HepG2 (cell line): ENCODE data around the gene SSR2. TPM values are rescaled to one million over a fixed set of nuclear protein-coding genes. Genes with fewer than 3 reads are reported as not detected.

Experiments
- AFF4 ChIP-seq: sonication (generic); formaldehyde crosslinking; IDR thresholded peaks from 2 replicates; pipeline ENCODE4 v1.4.0; 2020; ENCODE audit warnings: missing genetic modification reagents
- ATF7 ChIP-seq, 2 experiments: fragments of 450-650 bp in 1 of 2; sonication (generic) in 1 of 2; formaldehyde crosslinking in 1 of 2; IDR thresholded peaks; 2 replicates each; pipeline versions ENCODE4 v1.4.0 to v1.6.1; 2016 to 2020; ENCODE audit warnings: antibody characterized with exemption in 1 of 2, mild to moderate bottlenecking in 1 of 2, missing genetic modification reagents in 1 of 2
- DDIT3 ChIP-seq: sonication (generic); formaldehyde crosslinking; IDR thresholded peaks from 2 replicates; pipeline ENCODE4 v1.4.0; 2020; ENCODE audit warnings: mild to moderate bottlenecking, missing genetic modification reagents
- FOXP1 ChIP-seq, 2 experiments: fragments of 450-650 bp in 1 of 2; IDR thresholded peaks; 2 replicates each; pipeline ENCODE4 v1.6.1; 2017 to 2018; ENCODE audit warnings: antibody characterized with exemption in 1 of 2
- GATAD1 ChIP-seq: IDR thresholded peaks from 2 replicates; pipeline ENCODE4 v1.6.1; 2016; ENCODE audit warnings: missing genetic modification reagents, missing compliant biosample characterization
- GFI1 ChIP-seq: sonication (generic); formaldehyde crosslinking; IDR thresholded peaks from 2 replicates; pipeline ENCODE4 v1.5.0; 2020; ENCODE audit warnings: missing genetic modification reagents, mild to moderate bottlenecking, borderline replicate concordance
- HIVEP1 ChIP-seq: sonication (generic); formaldehyde crosslinking; IDR thresholded peaks from 2 replicates; pipeline ENCODE4 v1.4.0; 2020; ENCODE audit warnings: mild to moderate bottlenecking, missing genetic modification reagents
- HMG20B ChIP-seq: conservative IDR thresholded peaks from 2 replicates; pipeline ENCODE4 v1.6.1; 2016; ENCODE audit warnings: missing genetic modification reagents, missing compliant biosample characterization
- HOXD1 ChIP-seq: sonication (generic); formaldehyde crosslinking; IDR thresholded peaks from 2 replicates; pipeline ENCODE4 v1.5.0; 2020; ENCODE audit warnings: missing genetic modification reagents
- POLR2AphosphoS5 ChIP-seq: IDR thresholded peaks from 2 replicates; pipeline ENCODE4 v1.6.1; 2012; ENCODE audit warnings: low read depth, low read length
- PRDM4 ChIP-seq: sonication (generic); formaldehyde crosslinking; IDR thresholded peaks from 2 replicates; pipeline ENCODE4 v1.9.0; 2021; ENCODE audit warnings: missing genetic modification reagents, borderline replicate concordance
- SAP130 ChIP-seq: IDR thresholded peaks from 2 replicates; pipeline ENCODE4 v1.6.1; 2016; ENCODE audit warnings: low read depth
- SIX1 ChIP-seq: sonication (generic); formaldehyde crosslinking; IDR thresholded peaks from 2 replicates; pipeline ENCODE4 v1.4.0; 2020; ENCODE audit warnings: missing genetic modification reagents, borderline replicate concordance
- SRSF4 ChIP-seq: fragments of 200-400 bp; formaldehyde crosslinking; IDR thresholded peaks from one replicate; pipeline ENCODE4 v1.6.1; 2018; ENCODE audit warnings: mild to moderate bottlenecking, low read depth, low read length, moderate library complexity; ENCODE audit not compliant: poor library complexity, severe bottlenecking
- TBP ChIP-seq: sonication (generic); formaldehyde crosslinking; IDR thresholded peaks from 2 replicates; pipeline ENCODE4 v1.5.0; 2020; ENCODE audit warnings: missing genetic modification reagents
- THAP11 ChIP-seq: IDR thresholded peaks from 2 replicates; pipeline ENCODE4 v1.6.1; 2016; ENCODE audit warnings: missing biosample characterization, missing genetic modification reagents
- ZBTB46 ChIP-seq: sonication (generic); formaldehyde crosslinking; IDR thresholded peaks from 2 replicates; pipeline ENCODE4 v1.4.0; 2020; ENCODE audit warnings: mild to moderate bottlenecking, missing genetic modification reagents, borderline replicate concordance
- ZNF441 ChIP-seq: sonication (generic); formaldehyde crosslinking; IDR thresholded peaks from 2 replicates; pipeline ENCODE4 v1.7.0; 2021; ENCODE audit warnings: missing genetic modification reagents, borderline replicate concordance
- ZNF468 ChIP-seq: sonication (generic); formaldehyde crosslinking; IDR thresholded peaks from 2 replicates; pipeline ENCODE4 v1.8.0; 2022; ENCODE audit warnings: mild to moderate bottlenecking, moderate library complexity, missing genetic modification reagents
- ZNF552 ChIP-seq: sonication (generic); formaldehyde crosslinking; IDR thresholded peaks from 2 replicates; pipeline ENCODE4 v1.9.0; 2022; ENCODE audit warnings: missing genetic modification reagents, mild to moderate bottlenecking, borderline replicate concordance
- ZNF556 ChIP-seq: sonication (generic); formaldehyde crosslinking; IDR thresholded peaks from 2 replicates; pipeline ENCODE4 v1.4.0; 2020; ENCODE audit warnings: mild to moderate bottlenecking, missing genetic modification reagents, borderline replicate concordance
- ZNF747 ChIP-seq: sonication (generic); formaldehyde crosslinking; IDR thresholded peaks from 2 replicates; pipeline ENCODE4 v1.8.1; 2023; ENCODE audit warnings: missing genetic modification reagents, mild to moderate bottlenecking, borderline replicate concordance
- polyA plus RNA-seq, 8 experiments: library from polyadenylated mRNA; depleted of rRNA in 3 of 8; stranded (reverse) in 7 of 8; unstranded in 1 of 8; fragments of >200 nt; fragmentation: Illumina TruSeq in 4 of 8; extraction: Trizol in 4 of 8; gene quantifications; 2 replicates each; pipeline versions ENCODE4 v1.2.1 to v1.2.3, GENCODE V29; 2011 to 2016; ENCODE audit warnings: low read depth in 4 of 8, missing spikeins in 1 of 8, mixed read lengths in 1 of 8; ENCODE audit not compliant: insufficient read depth in 1 of 8
- total RNA-seq, 5 experiments: library from RNA; depleted of rRNA; stranded (reverse); fragments of >200 nt; fragmentation: Illumina TruSeq; extraction: Trizol; gene quantifications; 2 replicates each; pipeline ENCODE4 v1.2.3, GENCODE V29; 2016; ENCODE audit warnings: low read depth in 1 of 5

Gene SSR2
- total and polyA plus RNA-seq, 2 of the 13 experiments (the other 11 are each of a cell fraction or from before 2014, with no cell fraction given): 284 to 461 TPM

- TF ChIP-seq ATF7 (IDR thresholded peaks at IDR 0.05) (no peak), ATF7 (CRISPR knock-in tag; IDR thresholded peaks at IDR 0.05) (no peak), ZNF552 (CRISPR knock-in tag) (no peak), ZNF441 (CRISPR knock-in tag) (peak; percentile 69; the same call in 1 of the 2 replicates), THAP11 (peak; percentile 65), SAP130 (peak; percentile 75), DDIT3 (CRISPR knock-in tag) (no peak), ZNF556 (no peak), PRDM4 (no peak), ZNF468 (CRISPR knock-in tag) (no peak), HMG20B (CRISPR knock-in tag) (no peak), POLR2AphosphoS5 (no peak), GFI1 (CRISPR knock-in tag) (no peak; the same call in 1 of the 2 replicates), FOXP1 (IDR thresholded peaks at IDR 0.05) (no peak), FOXP1 (CRISPR knock-in tag; IDR thresholded peaks at IDR 0.05) (no peak), TBP (CRISPR knock-in tag) (no peak), ZNF747 (peak; percentile 89), HOXD1 (CRISPR knock-in tag) (no peak), SIX1 (CRISPR knock-in tag) (0 out of 2 replicates have a peak, but pooled peaks have one; percentile 25), ZBTB46 (no peak), SRSF4 (no peak), GATAD1 (CRISPR knock-in tag) (peak; percentile 43; the same call in 1 of the 2 replicates), HIVEP1 (CRISPR knock-in tag) (no peak), AFF4 (CRISPR knock-in tag) (no peak)
These were observed 53.3 kb downstream of the SSR2 start (continued) for GRCh38 chr1:155967341-155968050.
